ENCODE measurements around the gene STK32B. TPM values are rescaled to one million over a fixed set of nuclear protein-coding genes. Genes with fewer than 3 reads are reported as not detected.

The STK32B gene
- polyA plus RNA-seq, 1 experiment: 4.3 TPM

- no peaks in the 10 kb centered on the region for H3K9me3 ChIP-seq (ENCODE audit: control insufficient read depth, insufficient read depth, low read length)
- no peak overlapping the region for H3K27ac ChIP-seq (ENCODE audit: low read depth, low read length)
- no peaks in the 10 kb centered on the region for H3K27me3 ChIP-seq (ENCODE audit: control insufficient read depth, insufficient read depth, low read length)
- CTCF ChIA-PET: no interaction called here
- no peak overlapping the region for H3K4me3 ChIP-seq (ENCODE audit: low read depth, low read length)
- DNase-seq (ENCODE audit: low read depth, low spot score): no peak
- TF ChIP-seq, protein P1, sequence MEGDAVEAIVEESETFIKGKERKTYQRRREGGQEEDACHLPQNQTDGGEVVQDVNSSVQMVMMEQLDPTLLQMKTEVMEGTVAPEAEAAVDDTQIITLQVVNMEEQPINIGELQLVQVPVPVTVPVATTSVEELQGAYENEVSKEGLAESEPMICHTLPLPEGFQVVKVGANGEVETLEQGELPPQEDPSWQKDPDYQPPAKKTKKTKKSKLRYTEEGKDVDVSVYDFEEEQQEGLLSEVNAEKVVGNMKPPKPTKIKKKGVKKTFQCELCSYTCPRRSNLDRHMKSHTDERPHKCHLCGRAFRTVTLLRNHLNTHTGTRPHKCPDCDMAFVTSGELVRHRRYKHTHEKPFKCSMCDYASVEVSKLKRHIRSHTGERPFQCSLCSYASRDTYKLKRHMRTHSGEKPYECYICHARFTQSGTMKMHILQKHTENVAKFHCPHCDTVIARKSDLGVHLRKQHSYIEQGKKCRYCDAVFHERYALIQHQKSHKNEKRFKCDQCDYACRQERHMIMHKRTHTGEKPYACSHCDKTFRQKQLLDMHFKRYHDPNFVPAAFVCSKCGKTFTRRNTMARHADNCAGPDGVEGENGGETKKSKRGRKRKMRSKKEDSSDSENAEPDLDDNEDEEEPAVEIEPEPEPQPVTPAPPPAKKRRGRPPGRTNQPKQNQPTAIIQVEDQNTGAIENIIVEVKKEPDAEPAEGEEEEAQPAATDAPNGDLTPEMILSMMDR (IDR thresholded peaks at IDR 0.05; ENCODE audit: low read depth, low read length): no peak
- POLR2A ChIA-PET: no interaction called here
These were observed 393.7 kb downstream of the STK32B start for GRCh38 chr4:5444918-5445517.

- CTCF ChIA-PET: interaction anchor here (0.6 kb wide), 2 partner anchors 109 to 134 kb away, joined by 3 to 4 read pairs; no protein-coding TSS in a partner anchor
- TF ChIP-seq, protein P1 (IDR thresholded peaks at IDR 0.05; ENCODE audit: low read depth, low read length): no peak
- POLR2A ChIA-PET: no interaction called here
- no peak for DNase-seq (ENCODE audit: low read depth, low spot score)
- no peak overlapping the region for H3K27ac ChIP-seq (ENCODE audit: low read depth, low read length)
- H3K9me3 ChIP-seq (ENCODE audit: control insufficient read depth, insufficient read depth, low read length): no peaks in the 10 kb centered on the region
- H3K27me3 ChIP-seq (ENCODE audit: control insufficient read depth, insufficient read depth, low read length): no peaks in the 10 kb centered on the region
- H3K4me3 ChIP-seq (ENCODE audit: low read depth, low read length): no peak overlapping the region
These were observed 395.4 kb downstream of the STK32B start for GRCh38 chr4:5446595-5447226.

- CTCF ChIA-PET: no interaction called here
- Histone ChIP-seq H3K27me3 (ENCODE audit: control insufficient read depth, insufficient read depth, low read length) (no peaks in the 10 kb centered on the region), H3K27ac (ENCODE audit: low read depth, low read length) (no peak overlapping the region), H3K4me3 (ENCODE audit: low read depth, low read length) (no peak overlapping the region), H3K9me3 (ENCODE audit: control insufficient read depth, insufficient read depth, low read length) (no peaks in the 10 kb centered on the region)
- no peak for DNase-seq (ENCODE audit: low read depth, low spot score)
- POLR2A ChIA-PET: no interaction called here
- TF ChIP-seq, protein P1 (IDR thresholded peaks at IDR 0.05; ENCODE audit: low read depth, low read length): no peak
These were observed 396.5 kb downstream of the STK32B start for GRCh38 chr4:5447755-5448154.

GRCh38 chr4:5448221-5448620 is 396.9 kb downstream of the STK32B start:
- no peak overlapping the region for H3K27ac ChIP-seq (ENCODE audit: low read depth, low read length)
- H3K27me3 ChIP-seq (ENCODE audit: control insufficient read depth, insufficient read depth, low read length): no peaks in the 10 kb centered on the region
- no peak overlapping the region for H3K4me3 ChIP-seq (ENCODE audit: low read depth, low read length)
- POLR2A ChIA-PET: no interaction called here
- TF ChIP-seq, protein P1 (IDR thresholded peaks at IDR 0.05; ENCODE audit: low read depth, low read length): no peak
- no peak for DNase-seq (ENCODE audit: low read depth, low spot score)
- H3K9me3 ChIP-seq (ENCODE audit: control insufficient read depth, insufficient read depth, low read length): no peaks in the 10 kb centered on the region
- CTCF ChIA-PET: no interaction called here

- CTCF ChIA-PET: no interaction called here
- POLR2A ChIA-PET: no interaction called here
- DNase-seq (ENCODE audit: low read depth, low spot score): no peak
- Histone ChIP-seq H3K9me3 (ENCODE audit: control insufficient read depth, insufficient read depth, low read length) (no peaks in the 10 kb centered on the region), H3K27me3 (ENCODE audit: control insufficient read depth, insufficient read depth, low read length) (no peaks in the 10 kb centered on the region), H3K27ac (ENCODE audit: low read depth, low read length) (no peak overlapping the region), H3K4me3 (ENCODE audit: low read depth, low read length) (no peak overlapping the region)
- TF ChIP-seq, protein P1 (IDR thresholded peaks at IDR 0.05; ENCODE audit: low read depth, low read length): no peak
These were observed 400.0 kb downstream of the STK32B start for GRCh38 chr4:5451243-5451642.

Measured in AG04450 (cell line).